ENCODE measurements around the gene SLC15A4.

DNA sequence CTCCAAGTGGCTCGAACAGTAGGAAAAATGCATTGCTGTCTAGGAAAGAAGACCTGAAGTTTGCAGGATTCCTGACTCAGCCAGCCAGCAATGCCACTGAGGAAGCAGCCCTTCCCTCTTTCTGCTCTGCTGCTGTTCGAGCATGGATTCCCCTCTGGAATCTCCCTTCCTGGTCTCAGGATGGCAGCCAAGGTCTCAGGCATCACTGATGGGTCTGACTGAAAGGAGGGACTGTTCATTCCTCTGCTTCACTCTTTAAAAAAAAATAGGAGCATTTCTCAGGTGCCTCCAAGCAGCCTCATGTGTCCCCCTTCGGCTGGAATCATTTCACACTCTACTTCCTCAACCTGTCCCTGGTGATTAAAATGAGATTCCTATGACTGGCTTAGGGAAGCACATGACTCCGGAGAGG, 62.4 kb downstream of the SLC15A4 start:
- TF ChIP-seq ZC3H10 (CRISPR knock-in tag; IDR thresholded peaks at IDR 0.05) (no peak), ZFP30 (CRISPR knock-in tag; IDR thresholded peaks at IDR 0.05) (no peak), ESRRG (CRISPR knock-in tag; IDR thresholded peaks at IDR 0.05) (no peak), ISL1 (CRISPR knock-in tag; IDR thresholded peaks at IDR 0.05) (no peak), ARNTL (CRISPR knock-in tag; IDR thresholded peaks at IDR 0.05; ENCODE audit: borderline replicate concordance, low read depth) (no peak)
- TF ChIP-seq, protein P1, sequence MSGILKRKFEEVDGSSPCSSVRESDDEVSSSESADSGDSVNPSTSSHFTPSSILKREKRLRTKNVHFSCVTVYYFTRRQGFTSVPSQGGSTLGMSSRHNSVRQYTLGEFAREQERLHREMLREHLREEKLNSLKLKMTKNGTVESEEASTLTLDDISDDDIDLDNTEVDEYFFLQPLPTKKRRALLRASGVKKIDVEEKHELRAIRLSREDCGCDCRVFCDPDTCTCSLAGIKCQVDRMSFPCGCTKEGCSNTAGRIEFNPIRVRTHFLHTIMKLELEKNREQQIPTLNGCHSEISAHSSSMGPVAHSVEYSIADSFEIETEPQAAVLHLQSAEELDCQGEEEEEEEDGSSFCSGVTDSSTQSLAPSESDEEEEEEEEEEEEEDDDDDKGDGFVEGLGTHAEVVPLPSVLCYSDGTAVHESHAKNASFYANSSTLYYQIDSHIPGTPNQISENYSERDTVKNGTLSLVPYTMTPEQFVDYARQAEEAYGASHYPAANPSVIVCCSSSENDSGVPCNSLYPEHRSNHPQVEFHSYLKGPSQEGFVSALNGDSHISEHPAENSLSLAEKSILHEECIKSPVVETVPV (CRISPR knock-in tag; IDR thresholded peaks at IDR 0.05): no peak

All from SK-N-SH treated with all-trans-retinoic acid at 6 μM for 48 hours (cell line).